Endothelial cell of umbilical vein (primary cell): ENCODE measurements around the gene HSPA6.
"Not testable (repeated sequence)": the region's sequence is repeated elsewhere in the genome, so short reads cannot be mapped to it uniquely, and the experiment has no call there.

Experiments
- CTCF ChIP-seq, 2 donors: IDR thresholded peaks; 1 replicate in 1 of 2; 2 replicates in 1 of 2; pipeline ENCODE4 v1.5.1; 2011; ENCODE audit warnings: low read length in 2 of 2, mild to moderate bottlenecking in 2 of 2, moderate library complexity in 2 of 2, control low read depth in 1 of 2, inconsistent platforms in 1 of 2, low read depth in 1 of 2; ENCODE audit not compliant: insufficient read depth in 1 of 2; ENCODE audit errors: extremely low read depth in 1 of 2
- GATA2 ChIP-seq: IDR thresholded peaks from 2 replicates; pipeline ENCODE4 v1.7.0; 2011; ENCODE audit warnings: low read depth, mild to moderate bottlenecking, moderate library complexity, mixed read lengths, low read length; ENCODE audit not compliant: insufficient read length, insufficient read depth
- MAX ChIP-seq: IDR thresholded peaks from 2 replicates; pipeline ENCODE4 v1.6.1; 2011; ENCODE audit not compliant: insufficient read depth, insufficient read length
- POLR2A ChIP-seq: IDR thresholded peaks from 2 replicates; pipeline ENCODE4 v1.6.1; 2012; ENCODE audit warnings: low read depth, mild to moderate bottlenecking, control low read depth, low read length
- POLR2AphosphoS5 ChIP-seq: IDR thresholded peaks from 2 replicates; pipeline ENCODE4 v1.6.1; 2012; ENCODE audit warnings: low read depth, mild to moderate bottlenecking, control low read depth, low read length, moderate library complexity; ENCODE audit not compliant: insufficient read depth

DNA sequence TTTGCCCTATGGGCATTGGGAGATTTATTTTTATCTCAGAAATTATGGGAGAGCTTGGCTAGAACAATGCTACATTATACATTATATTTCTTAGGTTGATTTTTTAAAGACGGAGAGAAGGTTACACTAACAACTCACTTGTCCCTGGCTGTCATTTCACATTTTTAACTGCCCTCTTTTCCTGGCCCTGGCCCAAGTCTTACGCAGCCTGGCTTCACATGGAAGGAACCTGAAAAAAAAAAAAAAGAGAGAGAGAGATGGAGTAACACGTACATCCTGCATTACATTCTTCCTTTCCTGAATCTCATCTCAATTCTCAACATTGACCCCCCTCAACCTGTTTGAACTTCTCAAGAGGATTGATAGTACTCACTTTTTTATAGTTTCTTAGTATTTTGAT lies 4.2 kb downstream of the HSPA6 start:
- not testable (repeated sequence) for TF ChIP-seq POLR2A; POLR2AphosphoS5; CTCF (IDR thresholded peaks at IDR 0.05; ENCODE audit: extremely low read depth in 1 of 2, insufficient read depth in 1 of 2, low read depth in 1 of 2, low read length in 2 of 2); GATA2; MAX
